SU-DHL-6 (cell line): ENCODE data around the gene OTULIN.

Source experiments
- EZH2phosphoT487 ChIP-seq: fragments of 200-600 bp; sonication (generic), shearing (Covaris generic); conservative IDR thresholded peaks from 2 replicates; pipeline ENCODE4 v1.6.1; 2018; ENCODE audit warnings: mild to moderate bottlenecking, antibody characterized with exemption, low read length, moderate library complexity, mixed read lengths
- TF ChIP-seq, protein P1 (sequence below): fragments of 200-600 bp; sonication (generic); IDR thresholded peaks from one replicate; pipeline ENCODE4 v1.5.1; 2017; ENCODE audit warnings: antibody characterized with exemption, mild to moderate bottlenecking, low read length, moderate library complexity; ENCODE audit not compliant: insufficient read depth, poor library complexity, severe bottlenecking

DNA sequence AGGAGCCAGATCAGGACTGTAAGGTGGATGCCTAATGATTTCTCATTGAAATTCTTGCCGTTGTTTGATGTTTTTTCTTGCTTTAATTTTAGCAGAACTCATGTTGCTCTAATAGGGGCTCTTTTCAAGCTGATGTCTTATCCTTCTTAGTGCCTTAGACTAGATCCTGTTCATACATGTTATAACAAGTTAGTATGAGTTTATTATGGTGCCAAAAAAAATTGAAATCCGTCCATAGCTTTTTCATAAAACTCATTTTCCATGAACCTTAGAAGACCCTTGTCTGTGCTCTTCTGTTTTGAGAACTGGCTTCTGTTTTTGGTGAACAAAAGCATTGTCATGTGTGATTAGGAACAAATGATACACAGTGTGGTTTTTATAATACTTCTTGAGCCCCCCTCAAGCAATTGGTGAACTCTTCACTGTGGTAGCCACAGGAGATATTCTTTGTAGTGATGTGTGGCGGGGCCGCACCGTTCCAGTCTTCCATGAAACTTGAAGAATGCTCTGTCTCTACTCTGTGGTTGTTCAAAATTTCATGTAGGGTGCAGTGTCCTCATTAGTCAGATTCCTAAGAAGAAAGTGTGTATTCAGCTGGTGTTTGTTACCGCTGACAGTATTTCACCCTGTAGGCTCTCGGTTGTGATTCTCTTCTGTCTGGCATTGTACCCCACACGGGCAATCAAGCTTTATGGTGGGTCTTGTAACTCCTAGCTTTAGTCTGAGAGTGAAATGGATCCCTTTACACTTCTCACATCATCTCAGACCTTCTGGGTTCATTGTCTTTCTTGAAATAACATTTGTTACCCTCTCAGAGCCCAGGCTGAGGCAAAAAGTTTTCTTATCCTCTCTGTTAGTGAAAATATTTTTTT lies 10.7 kb downstream of the OTULIN start:
- TF ChIP-seq, protein P1, sequence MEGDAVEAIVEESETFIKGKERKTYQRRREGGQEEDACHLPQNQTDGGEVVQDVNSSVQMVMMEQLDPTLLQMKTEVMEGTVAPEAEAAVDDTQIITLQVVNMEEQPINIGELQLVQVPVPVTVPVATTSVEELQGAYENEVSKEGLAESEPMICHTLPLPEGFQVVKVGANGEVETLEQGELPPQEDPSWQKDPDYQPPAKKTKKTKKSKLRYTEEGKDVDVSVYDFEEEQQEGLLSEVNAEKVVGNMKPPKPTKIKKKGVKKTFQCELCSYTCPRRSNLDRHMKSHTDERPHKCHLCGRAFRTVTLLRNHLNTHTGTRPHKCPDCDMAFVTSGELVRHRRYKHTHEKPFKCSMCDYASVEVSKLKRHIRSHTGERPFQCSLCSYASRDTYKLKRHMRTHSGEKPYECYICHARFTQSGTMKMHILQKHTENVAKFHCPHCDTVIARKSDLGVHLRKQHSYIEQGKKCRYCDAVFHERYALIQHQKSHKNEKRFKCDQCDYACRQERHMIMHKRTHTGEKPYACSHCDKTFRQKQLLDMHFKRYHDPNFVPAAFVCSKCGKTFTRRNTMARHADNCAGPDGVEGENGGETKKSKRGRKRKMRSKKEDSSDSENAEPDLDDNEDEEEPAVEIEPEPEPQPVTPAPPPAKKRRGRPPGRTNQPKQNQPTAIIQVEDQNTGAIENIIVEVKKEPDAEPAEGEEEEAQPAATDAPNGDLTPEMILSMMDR, result no peak
- no peak for TF ChIP-seq EZH2phosphoT487
